Limb (tissue), 2 donors: ENCODE measurements around the gene RAB37.

ENCODE experiments used
- DNase-seq, 2 donors: peaks; one replicate each; pipeline ENCODE4 v3.0.0-alpha.2; 2016; ENCODE audit errors: extremely low spot score in 2 of 2

The RAB37 gene, protein sequence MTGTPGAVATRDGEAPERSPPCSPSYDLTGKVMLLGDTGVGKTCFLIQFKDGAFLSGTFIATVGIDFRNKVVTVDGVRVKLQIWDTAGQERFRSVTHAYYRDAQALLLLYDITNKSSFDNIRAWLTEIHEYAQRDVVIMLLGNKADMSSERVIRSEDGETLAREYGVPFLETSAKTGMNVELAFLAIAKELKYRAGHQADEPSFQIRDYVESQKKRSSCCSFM

GRCh38 chr17:74736513-74737298 is at the start of gene RAB37:
TSS of gene RAB37 (plus strand) at chr17:74737256. CDS start at chr17:74737273, 17 bp downstream.
- peak in 1 of 2 donors; percentile 37 for DNase-seq

GRCh38 chr17:74687886-74688285 is 49.2 kb upstream of the RAB37 start:
- no peak for DNase-seq

- no peak for DNase-seq
Measured at GRCh38 chr17:74690409-74690825, 46.6 kb upstream of the RAB37 start.

DNA sequence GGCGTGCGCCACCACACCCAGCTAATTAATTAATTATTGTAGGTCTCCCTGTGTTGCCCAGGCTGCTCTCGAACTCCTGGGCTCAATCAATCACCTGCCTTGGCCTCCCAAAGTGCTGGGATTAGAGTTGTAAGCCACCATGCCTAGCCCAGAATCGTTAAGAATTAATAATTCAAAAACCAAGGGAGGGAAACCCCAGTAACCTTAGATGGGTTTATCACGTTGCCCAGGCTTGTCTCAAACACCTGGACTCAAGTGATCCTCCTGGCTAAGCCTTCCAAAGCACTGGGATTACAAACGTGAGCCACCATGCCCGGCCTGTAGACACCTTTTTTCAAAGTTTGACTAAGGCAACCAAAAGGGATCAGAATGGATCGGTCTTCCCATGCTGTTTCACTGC is 45.9 kb upstream of the RAB37 start:
- no peak for DNase-seq

- DNase-seq: no peak
Measured at GRCh38 chr17:74694081-74694480, 43.0 kb upstream of the RAB37 start.

DNA sequence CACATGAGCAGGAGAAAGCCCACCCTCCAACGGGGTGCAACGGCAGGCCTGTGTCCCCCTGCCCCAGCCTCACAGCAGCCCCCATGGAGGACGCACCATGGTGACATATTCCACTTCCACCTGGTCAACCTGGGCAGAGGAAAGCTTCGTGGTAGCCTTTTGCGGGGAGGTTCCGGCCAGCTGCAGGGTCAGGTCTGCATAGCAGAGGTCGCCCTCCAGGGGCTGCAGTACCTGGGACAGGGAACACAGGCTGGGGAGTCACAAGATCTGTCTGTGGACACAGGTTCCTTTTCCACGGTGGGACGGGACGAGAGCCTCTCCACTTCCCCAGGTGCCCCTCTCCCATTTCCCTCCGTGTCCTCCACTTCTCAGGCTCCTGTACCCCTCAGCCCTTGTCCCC is 41.4 kb upstream of the RAB37 start:
- DNase-seq: no peak

DNA sequence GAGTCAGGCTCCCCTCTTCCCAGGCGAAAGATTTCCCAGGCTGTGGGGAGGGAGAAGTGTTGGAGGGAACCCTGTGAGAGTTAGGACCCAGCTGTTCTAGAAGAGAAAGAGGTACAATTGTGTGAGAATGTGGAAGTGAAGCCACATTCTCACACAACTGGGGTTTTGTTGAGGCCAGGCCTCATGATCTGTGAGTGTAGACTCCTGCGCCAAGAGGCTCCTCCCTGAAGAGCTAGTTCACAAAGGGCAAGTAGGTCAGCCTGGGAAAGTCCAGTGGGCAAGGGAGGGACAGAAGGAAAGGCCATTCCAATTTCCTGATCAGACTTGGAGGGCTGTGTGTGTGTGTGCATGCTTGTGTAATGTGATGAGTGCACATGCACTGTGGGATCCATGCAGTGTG is 39.5 kb upstream of the RAB37 start:
- DNase-seq: no peak

GRCh38 chr17:74698069-74698468 is 39.0 kb upstream of the RAB37 start:
- DNase-seq: no peak

GRCh38 chr17:74699236-74699635 is 37.8 kb upstream of the RAB37 start:
- DNase-seq: no peak

- no peak for DNase-seq
Measured at GRCh38 chr17:74702116-74702871, 34.8 kb upstream of the RAB37 start.

DNA sequence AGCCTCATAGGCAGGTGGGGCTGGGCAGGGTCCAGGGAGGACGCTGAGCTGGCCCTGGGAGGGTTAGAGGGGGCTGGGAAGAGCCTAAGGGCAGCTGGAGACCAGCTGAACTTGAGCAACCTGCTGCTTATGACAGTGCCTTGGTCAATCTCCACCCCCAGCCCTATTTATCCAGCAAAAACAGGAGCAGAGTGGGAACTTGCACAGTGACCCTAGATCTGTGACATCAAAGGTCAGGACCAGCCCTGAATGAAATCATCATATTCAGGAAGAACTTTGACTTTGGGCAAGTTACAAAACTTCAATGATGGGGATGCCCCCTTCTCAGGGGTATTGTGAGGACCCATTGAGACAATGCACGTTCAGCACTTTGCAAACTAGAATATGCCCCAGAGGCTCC is 33.7 kb upstream of the RAB37 start:
- no peak for DNase-seq

- DNase-seq: no peak
Measured at GRCh38 chr17:74704544-74704943, 32.5 kb upstream of the RAB37 start.

DNA sequence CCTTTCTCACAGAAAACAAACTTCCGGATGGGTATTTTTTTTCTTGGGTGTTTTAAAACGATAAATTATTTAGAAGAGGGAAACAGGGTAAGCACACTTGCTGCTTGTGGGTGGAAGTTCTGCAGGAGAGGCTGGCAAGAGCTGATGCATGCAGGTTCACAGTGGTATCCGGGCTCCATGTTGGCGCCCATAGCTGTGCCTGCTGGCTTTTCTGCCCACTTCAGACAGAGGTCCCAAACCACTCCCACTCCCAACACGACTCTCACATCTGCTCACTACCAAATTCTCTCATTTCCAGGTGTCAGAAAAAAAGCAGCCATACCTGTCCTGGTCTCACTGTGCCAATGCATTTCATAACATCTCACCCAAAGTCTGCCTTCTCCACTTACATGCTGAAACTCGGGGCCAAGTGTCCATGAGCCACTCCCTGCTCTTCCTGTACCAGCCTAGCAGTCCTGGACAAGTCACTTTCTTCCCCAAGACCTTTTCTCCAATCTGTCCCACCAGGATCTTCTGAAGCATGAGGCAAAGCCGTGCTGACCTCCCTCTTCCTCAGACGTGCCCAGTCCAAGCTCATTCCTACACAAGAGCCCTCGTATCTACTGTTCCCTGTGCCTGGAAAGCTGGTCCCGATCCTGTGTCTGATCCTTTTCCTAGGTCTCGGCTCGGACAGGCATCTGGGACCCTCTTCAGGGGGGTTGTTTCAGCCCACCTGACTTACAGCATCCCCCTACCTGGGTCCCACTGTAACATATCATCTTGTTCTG is 25.8 kb upstream of the RAB37 start:
- no peak for DNase-seq

- no peak for DNase-seq
Measured at GRCh38 chr17:74712301-74712700, 24.8 kb upstream of the RAB37 start.

- DNase-seq: no peak
Measured at GRCh38 chr17:74712756-74713155, 24.3 kb upstream of the RAB37 start, which contains the start of gene CD300LF. TSS of gene CD300LF (minus strand) at chr17:74712923. CDS start at chr17:74712866, 57 bp downstream.

DNA sequence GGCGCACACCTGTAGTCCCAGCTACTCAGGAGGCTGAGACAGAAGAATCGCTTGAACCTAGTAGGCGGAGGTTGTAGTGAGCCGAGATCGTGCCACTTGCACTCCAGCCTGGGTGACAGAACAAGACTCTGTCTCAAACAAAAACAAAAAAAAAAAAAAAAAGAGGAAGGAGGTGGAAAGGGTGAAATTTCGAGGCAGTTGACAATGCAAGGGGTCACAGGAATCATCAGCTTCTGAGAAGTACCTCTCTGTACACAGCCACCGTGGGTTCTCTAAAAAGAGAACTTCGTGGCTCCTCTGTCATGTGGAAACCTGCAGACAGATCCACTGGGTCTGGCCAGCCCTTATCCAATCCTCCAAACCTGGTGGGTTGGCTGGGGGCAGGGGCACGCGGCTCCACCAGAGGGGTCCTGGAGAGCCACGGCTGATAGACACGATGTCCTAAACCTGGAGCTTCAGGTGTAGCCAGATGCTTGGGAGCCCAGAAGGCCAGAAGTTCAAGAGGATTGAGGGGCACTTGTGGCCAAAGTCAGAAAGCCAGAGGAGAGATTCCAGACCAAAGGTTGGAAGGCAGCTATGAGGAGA is 23.8 kb upstream of the RAB37 start:
- no peak for DNase-seq

GRCh38 chr17:74715144-74715543 is 21.9 kb upstream of the RAB37 start:
- no peak for DNase-seq

DNA sequence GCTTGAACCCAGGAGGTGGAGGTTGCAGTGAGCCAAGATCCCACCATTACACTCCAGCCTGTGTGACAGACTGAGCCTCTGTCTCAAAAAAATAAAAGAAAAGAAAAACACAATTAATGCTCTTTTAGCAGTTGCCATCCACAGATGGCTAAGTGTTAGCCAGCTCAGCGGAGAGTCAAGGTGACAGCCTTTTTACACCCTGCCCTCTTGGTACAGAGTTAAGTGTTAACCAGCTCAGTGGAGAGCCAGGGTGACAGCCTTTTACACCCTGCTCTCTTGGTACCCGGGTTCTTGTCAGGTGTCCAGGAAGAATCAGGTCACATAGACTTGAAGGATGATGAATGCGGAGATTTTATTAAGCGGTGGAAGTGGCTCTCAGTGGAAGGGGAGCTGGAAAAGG is 16.6 kb upstream of the RAB37 start:
- DNase-seq: no peak

DNA sequence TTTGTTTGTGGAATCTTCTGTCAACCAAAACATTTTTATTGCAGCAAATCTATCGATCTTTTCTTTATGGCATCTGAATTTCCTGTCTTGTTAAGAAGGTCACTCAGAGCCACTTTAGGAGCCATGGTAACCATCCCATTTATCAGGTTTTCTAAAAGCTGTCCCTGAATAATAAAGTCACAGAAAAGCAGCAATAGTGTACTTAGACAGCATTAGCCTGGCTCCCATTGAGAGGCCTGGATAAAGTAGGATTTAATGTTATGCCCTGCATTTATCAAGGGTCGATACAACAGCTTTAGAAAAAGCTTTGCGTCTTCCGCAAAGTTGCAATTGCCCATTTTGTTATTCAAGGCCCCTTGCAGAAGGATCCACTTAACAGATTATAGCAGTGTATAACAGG is 14.3 kb upstream of the RAB37 start:
- no peak for DNase-seq

- DNase-seq: no peak
Measured at GRCh38 chr17:74723891-74724290, 13.2 kb upstream of the RAB37 start.

GRCh38 chr17:74725111-74725510 is 11.9 kb upstream of the RAB37 start:
- DNase-seq: no peak
